ENCODE results near the gene ATG10. TPM values are rescaled to one million over a fixed set of nuclear protein-coding genes. Genes with fewer than 3 reads are reported as not detected.

Gene ATG10
- total RNA-seq, 4 donors from 2014 or later: 4.8 to 13.7 (median 8.4) TPM

GRCh38 chr5:82197550-82197949 is 225.7 kb downstream of the ATG10 start:
- 70 to 74% methylated on average over 1 of the region's 1 CpG for WGBS, 2 donors
- TF ChIP-seq, protein P1, sequence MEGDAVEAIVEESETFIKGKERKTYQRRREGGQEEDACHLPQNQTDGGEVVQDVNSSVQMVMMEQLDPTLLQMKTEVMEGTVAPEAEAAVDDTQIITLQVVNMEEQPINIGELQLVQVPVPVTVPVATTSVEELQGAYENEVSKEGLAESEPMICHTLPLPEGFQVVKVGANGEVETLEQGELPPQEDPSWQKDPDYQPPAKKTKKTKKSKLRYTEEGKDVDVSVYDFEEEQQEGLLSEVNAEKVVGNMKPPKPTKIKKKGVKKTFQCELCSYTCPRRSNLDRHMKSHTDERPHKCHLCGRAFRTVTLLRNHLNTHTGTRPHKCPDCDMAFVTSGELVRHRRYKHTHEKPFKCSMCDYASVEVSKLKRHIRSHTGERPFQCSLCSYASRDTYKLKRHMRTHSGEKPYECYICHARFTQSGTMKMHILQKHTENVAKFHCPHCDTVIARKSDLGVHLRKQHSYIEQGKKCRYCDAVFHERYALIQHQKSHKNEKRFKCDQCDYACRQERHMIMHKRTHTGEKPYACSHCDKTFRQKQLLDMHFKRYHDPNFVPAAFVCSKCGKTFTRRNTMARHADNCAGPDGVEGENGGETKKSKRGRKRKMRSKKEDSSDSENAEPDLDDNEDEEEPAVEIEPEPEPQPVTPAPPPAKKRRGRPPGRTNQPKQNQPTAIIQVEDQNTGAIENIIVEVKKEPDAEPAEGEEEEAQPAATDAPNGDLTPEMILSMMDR (IDR thresholded peaks at IDR 0.05): no peak
- DNase-seq (ENCODE audit: low spot score in 2 of 2): no peak
- intact Hi-C loops (cut with DNase I; ENCODE audit: low total_unique reads): no loop called here
- no peak overlapping the region for H3K4me3 ChIP-seq (ENCODE audit: low read depth, poor library complexity, severe bottlenecking)

DNA sequence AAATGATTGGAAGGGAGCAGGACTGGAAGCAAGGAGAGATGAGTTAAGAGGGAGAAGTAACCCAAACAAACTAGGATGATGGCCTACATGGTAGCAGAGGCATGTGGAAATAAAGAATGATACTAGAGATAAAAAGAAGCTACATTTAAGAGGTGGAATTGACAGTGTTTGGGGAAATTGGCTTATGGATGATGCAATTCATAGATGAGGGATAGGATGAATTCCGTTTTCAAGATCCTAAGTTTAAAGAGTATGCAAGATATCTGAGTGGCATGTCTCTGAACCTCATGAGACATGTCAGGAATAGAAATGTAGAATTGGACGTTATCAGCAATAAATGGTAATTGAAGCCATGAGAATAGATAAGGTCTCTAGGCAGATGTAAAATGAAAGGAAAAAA is 232.7 kb downstream of the ATG10 start:
- WGBS, 2 donors: 88 to 89% methylated on average over 2 of the region's 2 CpGs
- intact Hi-C loops (cut with DNase I; ENCODE audit: low total_unique reads): no loop called here
- TF ChIP-seq, protein P1 (IDR thresholded peaks at IDR 0.05): no peak
- TF ChIP-seq POLR2A (IDR thresholded peaks at IDR 0.05): no peak
- no peak overlapping the region for H3K4me3 ChIP-seq (ENCODE audit: low read depth, poor library complexity, severe bottlenecking)
- DNase-seq (ENCODE audit: low spot score in 2 of 2): no peak

- H3K4me3 ChIP-seq (ENCODE audit: low read depth, poor library complexity, severe bottlenecking): no peak overlapping the region
- DNase-seq (ENCODE audit: low spot score in 2 of 2): no peak
- intact Hi-C loops (cut with DNase I; ENCODE audit: low total_unique reads): no loop called here
- no peak for TF ChIP-seq POLR2A (IDR thresholded peaks at IDR 0.05)
- 83 to 88% methylated on average over 2 of the region's 2 CpGs for WGBS, 2 donors
These were observed 233.2 kb downstream of the ATG10 start for GRCh38 chr5:82205005-82205404.

DNA sequence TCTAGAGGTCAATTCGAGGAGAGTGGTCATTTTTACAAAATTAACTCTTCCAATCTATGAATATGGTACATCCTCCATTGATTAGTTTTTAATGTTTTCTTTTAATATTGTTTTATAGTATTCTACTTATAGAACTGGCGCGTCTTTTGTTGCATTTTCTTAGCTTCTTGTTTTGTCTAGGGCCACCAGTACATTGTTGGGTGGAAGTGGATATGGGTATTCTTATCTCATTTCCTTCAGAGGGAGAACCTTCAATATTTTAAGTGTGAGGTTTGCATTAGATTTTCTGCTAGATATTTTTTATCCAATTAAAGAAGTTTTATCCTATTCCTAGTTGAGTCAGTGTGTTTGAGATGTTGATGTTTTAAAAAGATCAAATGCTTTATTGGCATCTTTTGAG is 236.5 kb downstream of the ATG10 start:
- 93 to 95% methylated on average over 3 of the region's 3 CpGs for WGBS, 2 donors
- no peak overlapping the region for H3K4me3 ChIP-seq (ENCODE audit: low read depth, poor library complexity, severe bottlenecking)
- DNase-seq (ENCODE audit: low spot score in 2 of 2): no peak
- TF ChIP-seq, protein P1 (IDR thresholded peaks at IDR 0.05): no peak
- TF ChIP-seq POLR2A (IDR thresholded peaks at IDR 0.05): no peak
- intact Hi-C loops (cut with DNase I; ENCODE audit: low total_unique reads): no loop called here

- intact Hi-C loops (cut with DNase I; ENCODE audit: low total_unique reads): no loop called here
- DNase-seq (ENCODE audit: low spot score in 2 of 2): no peak
- TF ChIP-seq, protein P1 (IDR thresholded peaks at IDR 0.05): no peak
- no peak for TF ChIP-seq POLR2A (IDR thresholded peaks at IDR 0.05)
- 76 to 82% methylated on average over 1 of the region's 1 CpG for WGBS, 2 donors
- H3K4me3 ChIP-seq (ENCODE audit: low read depth, poor library complexity, severe bottlenecking): no peak overlapping the region
These were observed 240.2 kb downstream of the ATG10 start for GRCh38 chr5:82211855-82212572.

DNA sequence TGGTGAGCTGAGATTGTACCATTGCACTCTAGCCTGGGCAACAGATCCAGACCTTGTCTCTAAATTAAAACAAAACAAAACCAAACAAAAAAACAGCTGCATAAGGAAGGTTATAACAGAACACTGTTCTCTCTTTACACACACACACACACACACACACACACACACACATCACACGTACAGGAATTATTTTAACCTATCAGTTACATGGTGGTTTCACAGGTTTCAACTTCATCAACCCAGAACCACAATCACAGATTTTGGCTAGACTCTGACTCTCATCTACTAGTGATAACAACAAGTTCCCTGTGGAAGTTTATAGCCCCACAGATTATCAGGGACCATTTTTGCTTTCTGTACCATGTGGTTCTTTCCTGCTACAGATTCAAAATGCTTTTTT is 246.1 kb downstream of the ATG10 start:
- TF ChIP-seq POLR2A (IDR thresholded peaks at IDR 0.05): no peak
- TF ChIP-seq, protein P1 (IDR thresholded peaks at IDR 0.05): no peak
- intact Hi-C loops (cut with DNase I; ENCODE audit: low total_unique reads): no loop called here
- 54 to 76% methylated on average over 1 of the region's 1 CpG for WGBS, 2 donors
- DNase-seq (ENCODE audit: low spot score in 2 of 2): no peak
- no peak overlapping the region for H3K4me3 ChIP-seq (ENCODE audit: low read depth, poor library complexity, severe bottlenecking)

Measured in lower leg skin (tissue), 4 donors.